IPS DF 4.7 (cell line): Measurements from ENCODE around the gene GALM.
"Not testable (repeated sequence)": the region's sequence is repeated elsewhere in the genome, so short reads cannot be mapped to it uniquely, and the experiment has no call there.

Experiments
- DNase-seq: peaks from one replicate; pipeline ENCODE4 v3.0.0-alpha.2; 2013; ENCODE audit warnings: low spot score; ENCODE audit errors: extremely low read depth

The GALM gene

DNA sequence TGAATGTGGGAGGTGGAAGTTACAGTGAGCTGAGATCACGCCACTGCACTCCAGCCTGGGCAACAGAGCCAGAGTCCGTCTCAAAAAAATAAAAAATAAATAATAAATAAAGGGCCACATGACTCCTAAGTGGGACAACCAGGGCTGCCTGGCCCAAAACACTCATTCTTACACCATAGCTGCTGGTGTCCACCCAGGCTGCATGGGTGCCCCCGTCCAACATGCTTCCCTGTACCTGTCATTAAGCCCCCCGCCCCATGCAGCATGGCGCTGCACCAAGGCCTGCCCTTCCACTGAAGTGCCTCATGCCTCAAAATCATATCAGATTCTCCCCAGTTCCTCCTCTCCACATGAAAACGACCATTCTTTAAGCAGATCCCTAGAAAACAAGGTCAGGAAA is 10.8 kb downstream of the GALM start:
- DNase-seq, result no peak

GRCh38 chr2:38680868-38681267 is 15.0 kb downstream of the GALM start:
- DNase-seq, result not testable (repeated sequence)

GRCh38 chr2:38682008-38682575 is 16.2 kb downstream of the GALM start:
- no peak for DNase-seq

- DNase-seq, result not testable (repeated sequence)
Measured at GRCh38 chr2:38682620-38683019, 16.7 kb downstream of the GALM start.

- DNase-seq, result no peak
Measured at GRCh38 chr2:38683766-38684165, 17.9 kb downstream of the GALM start.

GRCh38 chr2:38685116-38685735 is 19.3 kb downstream of the GALM start:
- no peak for DNase-seq

DNA sequence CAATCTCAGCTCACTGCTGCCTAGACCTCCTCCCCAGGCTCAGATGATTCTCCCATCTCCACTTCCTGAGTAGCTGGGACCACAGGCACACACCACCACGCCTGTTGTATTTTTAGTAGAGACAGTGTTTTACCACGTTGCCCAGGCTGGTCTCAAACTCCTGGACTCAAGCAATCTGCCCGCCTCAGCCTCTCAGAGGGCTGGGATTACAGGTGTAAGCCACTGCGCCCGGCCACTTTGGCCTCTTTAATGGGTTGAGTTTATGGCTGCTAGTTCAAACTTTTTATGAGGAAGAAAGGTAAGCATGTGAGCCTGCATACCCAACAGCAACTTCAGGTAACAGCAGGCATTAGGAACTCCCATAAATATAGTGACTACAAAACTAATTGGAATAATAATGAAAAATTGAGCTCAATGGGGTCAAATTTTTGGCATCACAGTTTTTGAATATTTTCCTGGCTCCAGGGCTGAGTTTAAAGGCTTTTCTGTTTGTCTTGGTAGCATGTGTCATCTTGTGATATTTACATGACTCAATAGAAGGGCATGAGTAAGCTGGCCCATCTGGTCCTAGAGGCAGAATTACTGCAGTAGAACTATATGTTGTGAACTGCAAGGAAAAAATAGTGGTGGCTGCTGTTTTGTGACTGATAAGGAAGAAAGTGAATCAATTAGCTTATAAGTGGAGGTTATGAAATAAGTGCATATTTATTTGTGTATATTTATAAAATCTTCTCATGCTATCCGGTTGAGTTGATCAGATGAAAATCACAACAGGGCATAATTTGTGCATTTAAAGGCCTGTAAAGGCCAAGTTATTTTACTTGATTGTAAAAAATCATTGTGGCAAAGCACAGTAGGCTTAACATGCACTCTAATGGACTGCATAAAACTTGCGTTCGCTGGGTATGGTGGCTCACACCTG is 24.8 kb downstream of the GALM start:
- no peak for DNase-seq

DNA sequence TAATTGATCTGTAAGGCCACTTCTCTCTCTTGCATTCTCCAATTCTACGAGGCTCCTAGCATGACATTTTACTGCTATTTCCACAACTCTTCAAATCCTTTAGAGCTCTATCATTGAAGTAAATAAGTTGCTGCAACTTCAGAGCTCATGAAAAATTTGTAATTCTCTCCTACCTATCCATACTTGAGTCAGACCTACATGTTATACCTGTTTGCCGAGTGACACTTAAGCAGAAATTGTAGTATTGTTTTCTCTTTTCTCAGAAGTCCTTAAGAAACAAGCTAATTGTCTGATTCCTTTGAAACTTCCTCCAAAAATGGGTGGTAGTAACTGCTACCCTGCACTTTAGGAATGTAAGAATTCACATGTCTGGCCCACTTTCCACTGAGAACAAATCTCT is 26.1 kb downstream of the GALM start:
- DNase-seq, result no peak

DNA sequence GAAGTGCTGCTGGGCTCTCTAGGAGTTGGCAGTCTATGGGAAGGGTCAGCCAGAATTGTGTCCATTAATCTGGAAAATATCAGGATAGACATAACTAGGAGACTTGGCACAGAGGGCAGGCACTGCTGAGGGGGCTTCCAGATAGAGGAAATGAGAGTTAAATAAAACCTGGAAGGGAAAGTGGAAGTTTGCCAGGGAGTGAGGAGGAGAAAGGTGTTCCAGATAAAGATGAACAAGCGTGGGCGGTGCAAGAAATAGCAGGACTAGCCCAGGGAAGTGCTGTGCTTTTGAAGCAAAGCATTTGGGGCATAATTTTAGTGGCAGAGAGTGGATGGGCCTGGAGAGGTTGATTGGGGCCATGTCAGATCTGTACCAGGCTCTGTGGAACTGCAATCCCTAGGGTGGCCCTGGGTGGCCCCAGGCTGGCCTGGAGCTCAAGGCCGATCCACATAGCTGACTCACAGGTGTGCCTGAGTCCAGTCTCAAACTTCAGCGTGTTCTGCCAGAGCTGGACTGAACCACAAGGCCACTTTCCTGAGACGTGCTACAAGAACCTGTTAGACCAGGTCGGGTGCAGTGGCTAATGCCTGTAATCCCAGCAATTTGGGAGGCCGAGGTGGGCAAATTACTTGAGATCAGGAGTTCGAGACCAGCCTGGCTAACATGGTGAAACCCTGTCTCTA is 26.9 kb downstream of the GALM start:
- DNase-seq, result no peak

DNA sequence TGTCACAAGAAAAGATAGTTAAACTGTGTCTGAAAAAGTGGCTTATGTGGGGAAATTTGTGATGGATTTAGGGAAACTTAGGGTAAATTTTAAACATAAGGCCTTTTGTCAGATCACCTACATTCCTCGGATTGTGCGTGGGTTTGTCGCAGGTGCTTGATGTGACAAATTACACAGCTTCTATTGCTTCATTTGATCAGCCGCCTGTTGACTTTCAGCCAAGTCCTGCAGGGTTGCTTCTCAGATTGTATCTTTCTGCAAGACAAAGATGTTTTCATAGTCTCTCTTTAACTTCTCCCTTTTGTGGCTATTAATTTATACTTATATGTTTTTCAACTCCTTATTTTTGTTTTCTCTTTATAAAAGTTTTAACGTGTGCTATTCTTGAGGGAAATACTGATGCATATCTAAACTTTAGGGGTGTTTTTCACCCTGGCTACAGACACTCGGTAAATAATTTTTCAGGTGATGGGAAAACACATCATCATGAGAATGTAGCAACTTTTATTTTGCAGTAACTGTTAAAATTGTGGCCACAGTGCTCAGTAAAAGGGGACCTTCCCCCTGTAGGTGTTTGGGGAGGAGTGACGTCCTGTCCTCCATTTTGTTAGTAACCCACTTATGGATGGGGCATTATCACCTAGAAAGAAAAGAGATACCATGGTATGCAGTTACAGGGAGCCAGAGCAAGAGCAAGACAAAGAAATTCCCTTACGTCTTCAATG is 31.4 kb downstream of the GALM start:
- no peak for DNase-seq

GRCh38 chr2:38698467-38699003 is 32.6 kb downstream of the GALM start:
- no peak for DNase-seq

DNA sequence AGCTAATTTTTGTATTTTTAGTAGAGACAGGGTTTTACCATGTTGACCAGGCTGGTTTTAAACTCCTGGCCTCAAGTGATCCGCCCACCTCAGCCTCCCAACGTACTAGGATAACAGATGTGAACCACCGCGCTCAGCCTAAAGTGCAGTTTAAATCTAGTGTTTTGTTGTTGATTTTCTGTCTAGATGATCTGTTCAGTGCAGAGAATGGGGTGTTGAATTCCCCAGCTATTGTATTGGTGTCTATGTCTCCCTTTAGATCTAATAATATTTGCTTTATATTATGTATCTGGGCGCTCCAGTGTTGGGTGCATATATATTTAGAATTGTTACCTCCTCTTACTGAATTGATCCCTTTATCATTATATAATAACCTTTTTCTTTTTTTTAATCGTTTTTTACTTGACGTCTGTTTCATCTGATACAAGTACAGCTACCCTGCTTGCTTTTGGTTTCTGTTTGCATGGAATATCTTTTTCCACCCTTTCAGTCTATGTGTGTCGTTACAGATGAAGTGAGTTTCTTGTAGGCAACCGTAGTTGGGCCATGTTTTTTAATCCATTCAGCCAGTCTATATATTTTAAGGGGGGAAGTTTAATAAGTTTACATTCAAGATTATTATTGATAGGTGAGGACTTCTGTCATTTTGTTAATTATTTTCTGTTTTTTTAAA is 34.3 kb downstream of the GALM start:
- DNase-seq, result no peak

GRCh38 chr2:38700881-38701458 is 35.1 kb downstream of the GALM start:
- no peak for DNase-seq

DNA sequence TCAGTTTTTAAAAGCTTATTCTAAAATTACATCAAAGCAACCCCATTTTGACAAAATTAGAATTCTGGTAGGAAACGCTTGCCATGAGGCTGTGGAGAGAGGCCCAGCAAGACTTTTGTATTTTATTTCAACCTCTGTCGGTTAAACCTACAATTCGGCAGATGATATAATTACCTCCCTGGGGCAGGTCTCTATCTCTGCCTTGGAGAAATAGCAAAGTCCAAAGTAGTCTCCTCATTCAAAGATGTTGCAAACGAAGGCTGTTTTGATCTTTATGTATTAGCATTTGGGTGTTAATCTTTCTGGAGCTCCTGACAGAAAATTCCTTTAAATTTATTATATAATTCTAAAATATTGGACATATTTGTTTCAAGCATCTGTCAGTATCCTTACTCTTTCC is 35.6 kb downstream of the GALM start:
- no peak for DNase-seq

- no peak for DNase-seq
Measured at GRCh38 chr2:38702413-38702812, 36.5 kb downstream of the GALM start.

GRCh38 chr2:38703336-38703735 is 37.4 kb downstream of the GALM start:
- not testable (repeated sequence) for DNase-seq

DNA sequence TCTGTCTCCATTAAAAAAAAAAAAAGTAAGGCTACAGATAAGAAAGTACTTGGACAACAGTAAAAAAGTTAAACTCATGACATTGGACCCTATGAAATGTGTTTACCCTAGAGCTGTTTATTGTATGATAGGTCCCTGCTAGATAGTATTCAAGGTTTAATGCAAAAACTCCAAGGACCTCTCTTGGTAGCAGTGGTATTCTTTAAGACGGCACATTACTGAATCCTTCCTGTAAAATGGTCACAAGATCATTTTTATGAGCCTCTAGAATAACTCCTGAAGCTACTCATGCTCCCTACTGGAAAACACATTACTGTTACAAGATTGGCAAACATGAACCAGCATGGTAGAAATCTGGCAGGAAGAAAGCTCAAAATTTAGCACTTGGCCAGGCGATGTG is 38.8 kb downstream of the GALM start:
- no peak for DNase-seq

DNA sequence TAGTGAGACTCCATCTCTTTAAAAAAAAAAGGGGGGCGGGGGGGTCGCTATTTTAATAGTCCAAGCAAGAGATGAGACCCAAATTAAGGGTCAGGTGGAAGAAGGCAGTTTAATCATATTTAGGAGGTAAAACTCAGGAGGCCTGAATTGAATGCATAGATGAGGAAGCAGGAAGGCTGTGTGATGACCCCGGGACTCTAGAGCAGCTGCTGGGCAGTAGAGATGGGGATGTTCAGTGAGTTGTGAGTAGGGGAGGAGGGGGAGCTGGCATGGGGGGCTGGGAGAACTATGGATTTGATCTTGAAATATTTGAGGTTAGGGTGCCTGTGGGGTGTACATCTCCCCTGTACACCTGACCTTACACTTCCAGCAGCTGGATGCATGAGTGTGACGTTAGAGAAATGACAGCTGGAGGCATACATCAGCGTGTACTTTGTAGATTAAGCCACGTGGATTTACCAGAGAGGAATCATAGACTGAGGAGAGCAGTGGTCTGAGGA is 41.0 kb downstream of the GALM start:
- DNase-seq, result no peak

DNA sequence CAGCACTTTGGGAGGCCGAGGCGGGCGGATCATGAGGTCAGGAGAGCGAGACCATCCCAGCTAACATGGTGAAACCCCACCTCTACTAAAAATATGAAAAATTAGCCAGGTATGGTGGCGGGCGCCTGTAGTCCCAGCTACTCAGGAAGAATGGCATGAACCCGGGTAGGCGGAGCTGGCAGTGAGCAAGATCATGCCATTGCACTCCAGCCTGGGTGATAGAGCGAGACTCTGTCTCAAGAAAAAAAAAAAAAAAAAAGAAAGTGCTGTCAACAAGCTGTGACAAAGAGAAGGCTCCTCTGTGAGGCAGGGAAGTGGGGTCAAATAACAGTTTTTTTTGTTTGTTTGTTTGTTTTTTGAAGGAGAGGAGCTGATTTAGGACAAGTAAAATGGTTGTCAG is 42.6 kb downstream of the GALM start:
- not testable (repeated sequence) for DNase-seq
